ENCODE measurements around the gene NGFR. TPM values are rescaled to one million over a fixed set of nuclear protein-coding genes. Genes with fewer than 3 reads are reported as not detected.

Gene NGFR
- total RNA-seq, 2 donors from 2014 or later, result 13.9 to 22.5 TPM

GRCh38 chr17:49452201-49452600 is 42.9 kb upstream of the NGFR start:
- no peaks in the 10 kb centered on the region for H3K27me3 ChIP-seq (replicated peaks; ENCODE audit: insufficient read depth)
- no peak for TF ChIP-seq CTCF (IDR thresholded peaks at IDR 0.05)
- no peak for ATAC-seq (ENCODE audit: insufficient number of reproducible peaks, low FRiP score, low read depth)

GRCh38 chr17:49452661-49453060 is 42.4 kb upstream of the NGFR start:
- H3K4me3 ChIP-seq, result no peak overlapping the region
- no peak for TF ChIP-seq CTCF (IDR thresholded peaks at IDR 0.05)
- no peaks in the 10 kb centered on the region for H3K36me3 ChIP-seq
- no peaks in the 10 kb centered on the region for H3K9me3 ChIP-seq
- H3K27me3 ChIP-seq (replicated peaks; ENCODE audit: insufficient read depth), result no peaks in the 10 kb centered on the region
- ATAC-seq (ENCODE audit: insufficient number of reproducible peaks, low FRiP score, low read depth), result no peak
- no peak overlapping the region for H3K27ac ChIP-seq
- no peaks in the 10 kb centered on the region for H3K4me1 ChIP-seq (ENCODE audit: control insufficient read depth in 1 of 2, low read depth in 2 of 2)
- DNase-seq (ENCODE audit: low spot score), result no peak

More at GRCh38 chr17:49452201-49452600, 42.9 kb upstream of the NGFR start:
- Histone ChIP-seq H3K27ac (no peak overlapping the region), H3K36me3 (no peaks in the 10 kb centered on the region), H3K4me1 (ENCODE audit: control insufficient read depth in 1 of 2, low read depth in 2 of 2) (no peaks in the 10 kb centered on the region), H3K9me3 (no peaks in the 10 kb centered on the region), H3K4me3 (no peak overlapping the region)
- no peak for DNase-seq (ENCODE audit: low spot score)

- H3K27ac ChIP-seq, result no peak overlapping the region
- no peaks in the 10 kb centered on the region for H3K4me1 ChIP-seq (ENCODE audit: control insufficient read depth in 1 of 2, low read depth in 2 of 2)
- no peaks in the 10 kb centered on the region for H3K9me3 ChIP-seq
- ATAC-seq (ENCODE audit: insufficient number of reproducible peaks, low FRiP score, low read depth), result no peak
- DNase-seq (ENCODE audit: low spot score), result no peak
- H3K36me3 ChIP-seq, result no peaks in the 10 kb centered on the region
- no peak overlapping the region for H3K4me3 ChIP-seq
- no peaks in the 10 kb centered on the region for H3K27me3 ChIP-seq (replicated peaks; ENCODE audit: insufficient read depth)
- no peak for TF ChIP-seq CTCF (IDR thresholded peaks at IDR 0.05)
Measured at GRCh38 chr17:49454050-49454449, 41.0 kb upstream of the NGFR start.

- DNase-seq (ENCODE audit: low spot score) (no peak), ATAC-seq (ENCODE audit: insufficient number of reproducible peaks, low FRiP score, low read depth) (no peak)
- Histone ChIP-seq H3K4me1 (ENCODE audit: control insufficient read depth in 1 of 2, low read depth in 2 of 2) (no peaks in the 10 kb centered on the region), H3K4me3 (no peak overlapping the region), H3K27ac (no peak overlapping the region), H3K9me3 (no peaks in the 10 kb centered on the region), H3K27me3 (replicated peaks; ENCODE audit: insufficient read depth) (no peaks in the 10 kb centered on the region), H3K36me3 (no peaks in the 10 kb centered on the region)
- no peak for TF ChIP-seq CTCF (IDR thresholded peaks at IDR 0.05)
Measured at GRCh38 chr17:49455272-49455861, 39.7 kb upstream of the NGFR start.

- Histone ChIP-seq H3K27me3 (replicated peaks; ENCODE audit: insufficient read depth) (no peaks in the 10 kb centered on the region), H3K4me3 (no peak overlapping the region), H3K9me3 (no peaks in the 10 kb centered on the region), H3K4me1 (ENCODE audit: control insufficient read depth in 1 of 2, low read depth in 2 of 2) (no peaks in the 10 kb centered on the region), H3K27ac (no peak overlapping the region), H3K36me3 (no peaks in the 10 kb centered on the region)
- DNase-seq (ENCODE audit: low spot score) (no peak), ATAC-seq (ENCODE audit: insufficient number of reproducible peaks, low FRiP score, low read depth) (no peak)
- TF ChIP-seq CTCF (IDR thresholded peaks at IDR 0.05), result no peak
Measured at GRCh38 chr17:49456183-49456965, 38.7 kb upstream of the NGFR start.

All from thoracic aorta (tissue), 2 donors.